HG02588 (cell line): ENCODE data around the gene CCDC40.
"Not testable (repeated sequence)": the region's sequence is repeated elsewhere in the genome, so short reads cannot be mapped to it uniquely, and the experiment has no call there.

Experiments used
- ATAC-seq: cut with Tn5 transposase; IDR thresholded peaks from one replicate; pipeline ENCODE4 v1.9.1; 2021; ENCODE audit warnings: mild to moderate bottlenecking, moderate library complexity; ENCODE audit not compliant: unreplicated experiment

CCDC40 gene

DNA sequence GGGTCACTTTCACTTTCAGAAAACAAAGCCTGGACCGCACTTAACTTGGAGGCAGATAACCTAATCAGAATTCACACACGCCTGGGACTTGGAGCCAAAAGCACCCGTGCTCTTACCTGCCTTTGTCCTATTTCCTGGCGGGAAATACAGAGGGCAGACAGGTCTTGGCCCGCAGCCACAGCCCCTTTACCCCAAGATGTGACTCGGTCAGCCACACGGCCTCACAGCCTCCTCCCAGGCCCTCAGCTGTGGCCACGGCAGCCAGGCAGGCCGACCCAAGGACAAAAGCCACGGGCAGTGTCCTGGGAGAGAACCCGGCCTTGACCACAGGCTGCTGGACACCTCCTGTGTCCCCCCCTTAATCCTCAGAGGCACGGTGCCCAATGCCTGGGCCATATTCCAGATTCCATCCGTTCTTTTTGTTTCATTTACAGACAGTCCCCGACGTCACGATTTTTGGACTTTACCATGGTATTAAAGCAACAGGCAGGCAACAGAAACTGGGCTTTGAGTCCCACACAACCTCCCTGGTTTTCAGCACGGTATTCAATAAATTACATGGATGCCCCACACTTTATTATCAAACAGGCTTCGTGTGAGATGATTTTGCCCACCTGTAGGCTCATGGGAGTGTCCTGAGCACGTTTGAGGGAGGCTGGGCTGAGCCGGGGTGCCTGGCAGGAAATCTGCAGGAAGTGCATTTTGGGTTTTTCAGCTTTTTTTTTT lies 34.8 kb downstream of the CCDC40 start:
- no peak for ATAC-seq

- ATAC-seq = no peak
These were observed 36.0 kb downstream of the CCDC40 start for GRCh38 chr17:80072410-80072809.

DNA sequence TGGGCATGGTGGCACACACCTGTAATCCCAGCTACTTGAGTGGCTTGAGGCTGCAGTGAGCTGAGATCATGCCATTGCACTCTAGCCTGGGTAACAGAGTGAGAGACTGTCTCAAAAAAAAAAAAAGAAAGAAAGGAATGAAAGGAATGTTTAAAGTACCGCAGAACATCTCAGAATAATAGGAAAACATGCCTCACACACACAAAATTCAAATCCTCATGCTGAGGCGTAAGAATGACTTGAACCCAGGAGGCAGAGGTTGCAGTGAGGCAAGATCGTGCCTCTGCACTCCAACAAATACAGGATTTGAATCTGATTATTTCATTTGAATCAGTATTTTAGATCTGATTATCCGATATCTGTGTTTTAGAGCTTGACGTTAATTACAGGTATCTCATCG lies 43.6 kb downstream of the CCDC40 start:
- no peak for ATAC-seq

GRCh38 chr17:80081596-80081995 lies 45.2 kb downstream of the CCDC40 start:
- ATAC-seq = no peak

- no peak for ATAC-seq
These were observed 46.1 kb downstream of the CCDC40 start for GRCh38 chr17:80082403-80083135.

DNA sequence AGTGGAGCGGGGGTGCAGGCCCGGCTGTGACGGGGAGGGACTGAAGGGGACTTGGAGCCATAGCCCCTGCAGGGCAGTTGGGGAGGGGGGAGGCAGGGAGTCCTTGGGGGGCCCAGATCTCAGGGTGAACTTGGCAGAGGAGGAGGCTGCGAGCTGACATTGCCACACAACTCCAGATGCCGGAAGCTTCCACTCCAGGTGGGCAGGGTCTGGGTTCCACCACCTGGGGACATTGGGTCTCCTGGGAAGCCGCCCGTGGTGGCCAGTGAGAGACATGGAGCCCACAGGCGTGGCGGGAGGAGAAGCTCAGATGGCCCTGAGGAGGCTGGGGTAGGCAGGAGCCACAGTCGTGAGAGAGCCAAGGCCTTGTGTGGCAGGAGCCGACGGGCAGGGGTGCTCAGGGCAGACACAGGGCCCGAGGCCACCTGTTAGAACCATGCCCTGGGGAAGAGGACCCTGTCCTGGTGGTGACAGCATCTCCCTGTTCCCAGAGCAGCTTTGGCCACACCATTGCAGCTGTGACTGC lies 46.8 kb downstream of the CCDC40 start:
- no peak for ATAC-seq

DNA sequence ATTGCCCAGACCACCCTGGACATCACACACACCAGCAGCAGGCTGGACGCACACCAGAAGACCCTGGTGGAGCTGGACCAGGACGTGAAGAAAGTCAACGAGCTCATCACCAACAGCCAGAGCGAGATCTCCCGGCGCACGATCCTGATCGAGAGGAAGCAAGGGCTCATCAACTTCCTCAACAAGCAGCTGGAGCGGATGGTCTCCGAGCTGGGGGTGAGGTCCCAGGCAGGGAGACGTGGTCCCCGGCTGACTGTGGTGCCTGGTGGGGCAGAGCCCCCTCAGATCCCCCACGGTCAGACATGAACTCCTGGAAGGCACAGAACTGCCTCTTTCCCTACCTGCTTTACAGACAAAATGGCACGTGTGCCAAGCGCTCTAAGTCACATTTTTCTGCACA lies 48.3 kb downstream of the CCDC40 start:
- ATAC-seq = no peak

DNA sequence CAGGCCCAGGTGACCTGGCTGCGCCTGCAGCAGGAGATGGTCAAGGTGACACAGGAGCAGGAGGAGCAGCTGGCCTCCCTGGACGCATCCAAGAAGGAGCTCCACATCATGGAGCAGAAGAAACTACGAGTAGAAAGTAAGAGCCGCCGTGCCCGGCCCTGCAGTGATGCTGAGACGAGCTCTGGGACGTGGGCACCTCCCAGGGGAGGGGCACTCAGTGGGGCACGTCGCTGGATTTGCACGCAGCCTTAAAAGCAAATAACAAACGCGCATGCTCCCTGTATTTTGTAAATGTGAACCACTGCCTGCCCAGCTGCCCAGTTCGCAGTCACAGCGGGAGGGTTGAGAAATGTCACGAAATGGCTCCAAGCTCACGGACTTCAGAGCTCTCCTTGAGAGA lies 49.6 kb downstream of the CCDC40 start:
- no peak for ATAC-seq

DNA sequence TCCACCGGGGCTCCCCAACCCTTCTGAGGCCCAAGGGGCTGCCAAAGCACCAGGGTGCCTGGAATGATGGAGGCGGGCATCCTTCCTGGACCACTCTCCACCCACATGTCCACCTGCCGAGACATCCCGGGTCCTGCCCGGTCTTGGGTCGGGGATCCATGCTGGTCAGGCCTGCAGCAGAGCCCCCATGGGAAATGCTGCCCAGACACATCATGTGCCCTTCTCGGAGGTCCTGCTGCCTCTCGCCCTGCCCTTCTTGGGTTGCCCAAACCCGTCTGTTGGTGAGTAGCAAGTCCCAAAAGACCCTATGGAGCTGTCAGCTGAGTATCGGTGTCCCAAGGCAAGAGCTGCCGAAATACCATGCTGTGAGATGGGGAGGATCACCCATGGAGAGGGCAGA lies 50.2 kb downstream of the CCDC40 start:
- ATAC-seq = no peak

- ATAC-seq = no peak
These were observed 51.2 kb downstream of the CCDC40 start for GRCh38 chr17:80087346-80088265.

GRCh38 chr17:80089762-80090161 lies 53.3 kb downstream of the CCDC40 start:
- no peak for ATAC-seq

DNA sequence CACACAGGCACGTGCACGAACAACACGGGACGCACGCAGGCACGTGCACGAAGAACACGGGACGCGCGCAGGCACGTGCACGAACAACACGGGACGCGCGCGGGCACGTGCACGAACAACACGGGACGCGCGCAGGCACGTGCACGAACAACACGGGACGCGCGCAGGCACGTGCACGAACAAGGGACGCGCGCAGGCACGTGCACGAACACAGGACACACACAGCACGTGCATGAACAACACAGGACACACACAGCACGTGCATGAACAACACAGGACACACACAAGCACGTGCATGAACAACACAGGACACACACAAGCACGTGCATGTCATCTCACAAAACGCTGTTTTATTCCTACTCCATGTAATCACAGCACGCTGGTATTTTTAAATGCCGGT lies 53.7 kb downstream of the CCDC40 start:
- ATAC-seq = not testable (repeated sequence)

DNA sequence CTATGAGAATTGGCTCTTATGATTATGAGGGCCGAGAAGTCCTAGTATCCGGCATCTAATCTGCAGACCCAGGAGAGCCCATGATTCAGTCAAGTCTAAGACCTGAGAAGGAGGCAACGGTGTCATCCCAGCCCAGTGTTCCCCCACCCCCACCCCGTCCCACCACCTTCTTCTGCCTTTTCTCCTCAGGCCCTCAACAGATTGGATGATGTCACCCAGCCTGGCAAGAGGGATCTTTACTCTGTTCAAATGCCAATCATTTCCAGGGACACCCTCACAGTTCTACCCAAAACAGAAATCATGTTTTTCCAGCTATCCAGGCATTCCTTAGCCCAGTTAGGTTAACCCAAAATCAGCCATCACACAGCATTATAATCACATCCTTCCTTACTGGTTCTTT lies 54.9 kb downstream of the CCDC40 start:
- no peak for ATAC-seq

- ATAC-seq = no peak
These were observed 56.5 kb downstream of the CCDC40 start for GRCh38 chr17:80092959-80093358.

- ATAC-seq = no peak
These were observed 58.8 kb downstream of the CCDC40 start for GRCh38 chr17:80095038-80095843.

- no peak for ATAC-seq
These were observed 59.5 kb downstream of the CCDC40 start for GRCh38 chr17:80095844-80096475.

DNA sequence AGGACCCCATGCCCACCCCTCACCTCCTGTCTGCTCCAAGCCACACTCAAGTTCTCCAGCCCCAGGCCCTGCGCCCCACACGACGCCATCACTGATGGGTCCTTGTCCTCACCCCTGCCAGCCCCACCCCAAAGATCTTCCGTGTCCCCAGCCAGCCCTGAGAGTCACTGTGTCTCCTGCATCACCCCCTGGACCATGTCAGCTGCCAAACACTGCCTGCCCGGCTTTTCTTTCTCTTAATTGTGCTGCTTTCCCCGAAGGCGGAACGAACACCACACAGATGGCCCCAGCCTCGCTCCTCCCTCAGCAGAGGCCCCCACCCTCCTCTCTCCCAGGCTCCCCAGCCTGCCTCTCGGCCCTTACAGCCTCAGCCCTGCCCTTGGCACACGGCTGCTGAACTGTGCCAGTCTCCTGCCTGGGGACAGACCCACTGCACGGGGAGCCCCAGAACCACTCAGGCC lies 60.1 kb downstream of the CCDC40 start:
- ATAC-seq = no peak

- ATAC-seq = no peak
These were observed 60.7 kb downstream of the CCDC40 start for GRCh38 chr17:80097127-80097621.

GRCh38 chr17:80097844-80098691 lies 61.6 kb downstream of the CCDC40 start:
- no peak for ATAC-seq
